DND-41 (cell line): ENCODE data around the gene OR8A1.

Experiments
- ATAC-seq: fragments of 200-7000 bp; cut with Tn5 transposase; 3 replicates; pipeline ENCODE4 v1.9.1; 2021; ENCODE audit warnings: low read depth; ENCODE audit not compliant: insufficient read depth
- DNase-seq: peaks from one replicate; pipeline ENCODE4 v3.0.0-alpha.2; 2020
- H2AFZ ChIP-seq: 2 replicates; pipeline ENCODE4 v1.6.0; 2012; ENCODE audit warnings: low read depth, low read length
- H3K27ac ChIP-seq: 2 replicates; pipeline ENCODE4 v1.5.1; 2012; ENCODE audit warnings: low read length, inconsistent platforms
- H3K27me3 ChIP-seq: fragments of 200-600 bp; sonication (generic); 2 replicates; pipeline ENCODE4 v1.6.0; 2012; ENCODE audit warnings: low read length, mild to moderate bottlenecking, inconsistent platforms; ENCODE audit not compliant: insufficient read depth, poor library complexity
- H3K36me3 ChIP-seq: 2 replicates; pipeline ENCODE4 v1.5.1; 2012; ENCODE audit warnings: low read length, inconsistent platforms; ENCODE audit not compliant: insufficient read depth
- H3K4me1 ChIP-seq: 2 replicates; pipeline ENCODE4 v1.5.1; 2012; ENCODE audit warnings: mild to moderate bottlenecking, low read length; ENCODE audit not compliant: insufficient read depth
- H3K4me2 ChIP-seq: 2 replicates; pipeline ENCODE4 v1.6.0; 2012; ENCODE audit warnings: mild to moderate bottlenecking, moderate library complexity, low read length, inconsistent platforms; ENCODE audit not compliant: insufficient read depth
- H3K4me3 ChIP-seq, 2 experiments: fragments of 200-600 bp in 1 of 2; shearing (Covaris generic) in 1 of 2; 2 replicates each; pipeline ENCODE4 v1.5.1; 2012 to 2016; ENCODE audit warnings: inconsistent platforms in 2 of 2, low read length in 2 of 2, mild to moderate bottlenecking in 2 of 2, low read depth in 1 of 2, moderate library complexity in 1 of 2
- H3K79me2 ChIP-seq: 2 replicates; pipeline ENCODE4 v1.6.0; 2012; ENCODE audit warnings: low read length, inconsistent platforms; ENCODE audit not compliant: insufficient read depth
- H3K9ac ChIP-seq: 2 replicates; pipeline ENCODE4 v1.6.0; 2012; ENCODE audit warnings: low read depth, mild to moderate bottlenecking, inconsistent platforms, low read length, moderate library complexity
- H3K9me3 ChIP-seq: 2 replicates; pipeline ENCODE4 v1.5.1; 2012; ENCODE audit warnings: low read length, moderate library complexity, mild to moderate bottlenecking, inconsistent platforms; ENCODE audit not compliant: insufficient read depth, severe bottlenecking
- H4K20me1 ChIP-seq: 2 replicates; pipeline ENCODE4 v1.6.0; 2012; ENCODE audit warnings: low read length; ENCODE audit not compliant: insufficient read depth
- CTCF ChIP-seq: IDR thresholded peaks from 2 replicates; pipeline ENCODE4 v1.5.1; 2012; ENCODE audit warnings: borderline replicate concordance, low read length, moderate library complexity, mild to moderate bottlenecking; ENCODE audit not compliant: poor library complexity, severe bottlenecking; ENCODE audit errors: extremely low read depth
- EZH2 ChIP-seq: IDR thresholded peaks from 3 replicates; pipeline ENCODE4 v1.6.1; 2012; ENCODE audit warnings: borderline replicate concordance, low read depth, mild to moderate bottlenecking, moderate library complexity, low read length, inconsistent platforms; ENCODE audit not compliant: severe bottlenecking

Gene OR8A1

GRCh38 chr11:124569697-124570096 is at the start of gene OR8A1:
Gene OR8A1 (plus strand): TSS chr11:124569997. CDS start chr11:124570120, 123 bp downstream.
- no peak for TF ChIP-seq EZH2
- no peak for TF ChIP-seq CTCF
- ATAC-seq: no peak
- Histone ChIP-seq H4K20me1 (no peaks in the 10 kb centered on the region), H3K27ac (no peak within 1 kb of the TSS), H3K36me3 (no peaks in the 10 kb centered on the region), H3K9ac (no peak within 1 kb of the TSS), H3K9me3 (no peaks in the 10 kb centered on the region), H3K4me1 (no peaks in the 10 kb centered on the region), H3K79me2 (no peaks in the 10 kb centered on the region), H3K4me3 (no peak within 1 kb of the TSS), H3K4me2 (no peak within 1 kb of the TSS), H2AFZ (no peak within 1 kb of the TSS), H3K27me3 (peaks cover 14% of the 10 kb centered on the region)
- DNase-seq: no peak

DNA sequence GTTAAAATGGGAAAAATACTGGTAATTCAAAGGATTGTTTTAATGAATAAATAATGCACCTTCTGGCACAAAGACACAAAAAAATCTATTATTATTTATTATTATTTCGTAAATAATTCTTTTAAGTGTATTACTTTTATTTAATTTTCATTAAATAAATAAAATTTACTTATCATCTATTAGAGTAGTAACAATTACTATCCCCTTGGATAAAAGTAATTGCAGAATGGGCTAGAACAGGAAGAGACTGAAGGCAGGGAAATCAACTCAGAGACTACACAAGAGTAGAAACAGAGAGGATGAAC is 49.3 kb upstream of the OR8A1 start:
- no peaks in the 10 kb centered on the region for H3K4me1 ChIP-seq
- TF ChIP-seq CTCF (no peak), EZH2 (no peak)
- no peak overlapping the region for H3K9ac ChIP-seq
- no peaks in the 10 kb centered on the region for H3K9me3 ChIP-seq
- DNase-seq (no peak), ATAC-seq (no peak)
- no peak overlapping the region for H3K4me3 ChIP-seq
- H3K27ac ChIP-seq: no peak overlapping the region
- H3K4me2 ChIP-seq: no peak overlapping the region
- no peaks in the 10 kb centered on the region for H4K20me1 ChIP-seq
- no peaks in the 10 kb centered on the region for H3K79me2 ChIP-seq
- H3K27me3 ChIP-seq: peaks cover 4% of the 10 kb centered on the region
- no peaks in the 10 kb centered on the region for H3K36me3 ChIP-seq
- H2AFZ ChIP-seq: no peak overlapping the region

- Histone ChIP-seq H3K4me3 (no peak overlapping the region), H3K4me1 (no peaks in the 10 kb centered on the region), H2AFZ (no peak overlapping the region), H3K27me3 (no peaks in the 10 kb centered on the region), H3K36me3 (no peaks in the 10 kb centered on the region), H3K4me2 (no peak overlapping the region), H3K9me3 (no peaks in the 10 kb centered on the region), H3K79me2 (no peaks in the 10 kb centered on the region), H3K27ac (no peak overlapping the region), H4K20me1 (no peaks in the 10 kb centered on the region), H3K9ac (no peak overlapping the region)
- ATAC-seq: no peak
- DNase-seq: no peak
- TF ChIP-seq CTCF (no peak), EZH2 (no peak)
These were observed 36.2 kb upstream of the OR8A1 start for GRCh38 chr11:124533626-124534025.

GRCh38 chr11:124534051-124534450 is 35.7 kb upstream of the OR8A1 start:
- H3K79me2 ChIP-seq: no peaks in the 10 kb centered on the region
- no peak overlapping the region for H2AFZ ChIP-seq
- no peaks in the 10 kb centered on the region for H4K20me1 ChIP-seq
- no peaks in the 10 kb centered on the region for H3K36me3 ChIP-seq
- no peaks in the 10 kb centered on the region for H3K9me3 ChIP-seq
- H3K27me3 ChIP-seq: no peaks in the 10 kb centered on the region
- no peak overlapping the region for H3K27ac ChIP-seq
- H3K9ac ChIP-seq: no peak overlapping the region
- H3K4me2 ChIP-seq: no peak overlapping the region
- DNase-seq (no peak), ATAC-seq (no peak)
- no peak overlapping the region for H3K4me3 ChIP-seq
- no peaks in the 10 kb centered on the region for H3K4me1 ChIP-seq
- no peak for TF ChIP-seq CTCF
- TF ChIP-seq EZH2: no peak
